GM23338 (cell line): ENCODE measurements around the gene EVC. TPM values are rescaled to one million over a fixed set of nuclear protein-coding genes. Genes with fewer than 3 reads are reported as not detected.

Experiments used
- ATAC-seq: fragments of 200-7000 bp; cut with Tn5 transposase; 3 replicates; pipeline ENCODE4 v1.9.1; 2020
- DNase-seq: peaks from one replicate; pipeline ENCODE4 v3.0.0-alpha.2; 2015; ENCODE audit warnings: low spot score
- H2AFZ ChIP-seq: fragments of 200-600 bp; sonication (generic); 2 replicates; pipeline ENCODE4 v1.8.0; 2016; ENCODE audit warnings: antibody characterized with exemption, mild to moderate bottlenecking, moderate library complexity
- H3F3A ChIP-seq: fragments of 200-600 bp; sonication (generic); replicated peaks from 2 replicates; pipeline ENCODE4 v1.8.0; 2017; ENCODE audit warnings: antibody characterized with exemption, mixed run types, low read depth
- H3K27ac ChIP-seq: fragments of 200-600 bp; sonication (generic); 2 replicates; pipeline ENCODE4 v1.6.1; 2016; ENCODE audit warnings: low read depth
- H3K27me3 ChIP-seq: fragments of 200-600 bp; sonication (generic); 2 replicates; pipeline ENCODE4 v1.8.0; 2016; ENCODE audit warnings: mild to moderate bottlenecking, mixed run types, moderate library complexity; ENCODE audit not compliant: insufficient read depth
- H3K36me3 ChIP-seq: fragments of 200-600 bp; sonication (generic); 2 replicates; pipeline ENCODE4 v1.8.0; 2016; ENCODE audit warnings: mild to moderate bottlenecking; ENCODE audit not compliant: insufficient read depth
- H3K4me1 ChIP-seq: fragments of 200-600 bp; sonication (generic); 2 replicates; pipeline ENCODE4 v1.8.0; 2016; ENCODE audit warnings: mild to moderate bottlenecking, moderate library complexity; ENCODE audit not compliant: insufficient read depth
- H3K4me2 ChIP-seq: fragments of 200-600 bp; sonication (generic); 2 replicates; pipeline ENCODE4 v1.7.1; 2017; ENCODE audit warnings: mixed run types
- H3K4me3 ChIP-seq: fragments of 200-600 bp; sonication (generic); 2 replicates; pipeline ENCODE4 v1.6.1; 2016; ENCODE audit warnings: mixed run types
- H3K79me2 ChIP-seq: fragments of 200-600 bp; sonication (generic); replicated peaks from 2 replicates; pipeline ENCODE4 v1.8.0; 2017; ENCODE audit warnings: mild to moderate bottlenecking; ENCODE audit not compliant: insufficient read depth
- H3K9me2 ChIP-seq: fragments of 200-600 bp; sonication (generic); 2 replicates; pipeline ENCODE4 v1.8.0; 2017; ENCODE audit not compliant: insufficient read depth
- H4K20me1 ChIP-seq: fragments of 200-600 bp; sonication (generic); replicated peaks from 2 replicates; pipeline ENCODE4 v1.8.0; 2017; ENCODE audit warnings: mild to moderate bottlenecking; ENCODE audit not compliant: insufficient read depth
- H3K27ac Mint-ChIP-seq: 2 replicates; pipeline ENCODE4 v1.8.0; 2020; ENCODE audit warnings: inconsistent platforms, mild to moderate bottlenecking, moderate library complexity, mixed read lengths
- H3K27me3 Mint-ChIP-seq: 3 replicates; pipeline ENCODE4 v1.8.0; 2022; ENCODE audit warnings: low read depth, mild to moderate bottlenecking, moderate library complexity, mixed read lengths, inconsistent platforms; ENCODE audit not compliant: insufficient read depth, poor library complexity
- H3K36me3 Mint-ChIP-seq: 3 replicates; pipeline ENCODE4 v1.8.0; 2021; ENCODE audit warnings: low read depth, mild to moderate bottlenecking, inconsistent platforms, moderate library complexity, mixed read lengths
- H3K4me1 Mint-ChIP-seq: 3 replicates; pipeline ENCODE4 v1.8.0; 2020; ENCODE audit warnings: mild to moderate bottlenecking, inconsistent platforms, mixed read lengths
- H3K4me3 Mint-ChIP-seq: 3 replicates; pipeline ENCODE4 v1.8.0; 2021; ENCODE audit warnings: moderate library complexity, mild to moderate bottlenecking, inconsistent platforms, mixed read lengths
- H3K9me3 Mint-ChIP-seq: 3 replicates; pipeline ENCODE4 v1.8.0; 2020; ENCODE audit warnings: moderate library complexity, mild to moderate bottlenecking, inconsistent platforms, mixed read lengths
- EZH2phosphoT487 ChIP-seq: fragments of 200-600 bp; sonication (generic); IDR thresholded peaks from one replicate; pipeline ENCODE4 v1.8.1; 2018; ENCODE audit warnings: antibody characterized with exemption; ENCODE audit not compliant: unreplicated experiment
- ZNF114 ChIP-seq: fragments of 250-450 bp; sonication (Bioruptor Pico); IDR thresholded peaks from 2 replicates; pipeline ENCODE4 v1.5.0; 2020; ENCODE audit warnings: mild to moderate bottlenecking, moderate library complexity
- polyA plus RNA-seq: library from polyadenylated mRNA; unstranded; fragments of >200 nt; fragmentation: Nextera tagmentation; extraction: Ambion mirVana; gene quantifications from 2 replicates; pipeline ENCODE4 v1.2.1, GENCODE V29; 2016
- total RNA-seq: library from RNA; depleted of rRNA; stranded (reverse); fragments of >200 nt; shearing (Covaris generic); gene quantifications from 2 replicates; pipeline ENCODE4 v1.2.3, GENCODE V29; 2014
- TF ChIP-seq, protein P1 (sequence below): IDR thresholded peaks from 2 replicates; pipeline ENCODE4 v1.6.1; 2016; ENCODE audit warnings: antibody characterized with exemption
- TF ChIP-seq, protein P2 (sequence below), 2 experiments: fragments of 200-600 bp in 1 of 2; sonication (generic) in 1 of 2; conservative IDR thresholded peaks; 2 replicates each; pipeline versions ENCODE4 v1.5.1 to v1.6.1; 2016 to 2017; ENCODE audit warnings: antibody characterized with exemption in 2 of 2, low read depth in 2 of 2, mild to moderate bottlenecking in 2 of 2, moderate library complexity in 1 of 2
- TF ChIP-seq, protein P3 (sequence below): IDR thresholded peaks from one replicate; pipeline ENCODE4 v1.6.1; 2018; ENCODE audit warnings: antibody characterized with exemption; ENCODE audit not compliant: unreplicated experiment
- TF ChIP-seq, protein P4 (sequence below): fragments of 250-450 bp; sonication (Bioruptor Pico); IDR thresholded peaks from 2 replicates; pipeline ENCODE4 v1.5.0; 2020; ENCODE audit warnings: mild to moderate bottlenecking, moderate library complexity

The EVC gene
- total and polyA plus RNA-seq, 2 experiments from 2014 or later: 1.7 to 12.8 TPM

DNA sequence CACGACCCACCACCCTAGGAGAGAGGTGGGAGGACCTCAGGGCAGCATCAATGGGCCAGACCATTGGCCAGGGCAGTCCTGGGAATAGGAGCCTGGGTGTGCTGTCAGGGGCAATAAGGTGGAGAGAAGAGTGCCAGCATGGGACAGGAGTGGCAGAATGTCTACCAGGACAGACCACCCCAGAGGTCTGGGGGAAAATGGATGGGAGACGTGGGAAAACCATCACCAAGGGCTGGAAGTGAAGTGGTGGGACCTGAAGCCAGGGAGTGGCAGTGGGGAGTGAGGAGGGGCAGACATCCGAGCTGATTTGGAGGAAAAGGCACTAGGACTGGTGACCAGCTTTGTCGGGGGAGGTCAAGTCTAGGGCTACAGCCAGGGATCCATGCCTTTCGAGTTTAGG lies 3.6 kb upstream of the EVC start:
- H3K36me3 Mint-ChIP-seq: peaks cover 24% of the 10 kb centered on the region
- DNase-seq: no peak

More for the DNA sequence above, 3.6 kb upstream of the EVC start:
- H3K4me1 Mint-ChIP-seq: peaks cover 22% of the 10 kb centered on the region
- Histone ChIP-seq H3K4me1 (peaks cover 8% of the 10 kb centered on the region; the same call in 1 of the 2 replicates), H3K4me2 (peak overlapping the region; percentile 88), H4K20me1 (no peaks in the 10 kb centered on the region; the same call in 1 of the 2 replicates), H3K79me2 (0 out of 2 replicates have a peak, but pooled peaks cover 5% of the 10 kb centered on the region), H3K27me3 (peaks cover 21% of the 10 kb centered on the region), H3F3A (no peaks in the 10 kb centered on the region), H3K27ac (no peak overlapping the region), H2AFZ (no peak overlapping the region), H3K36me3 (no peaks in the 10 kb centered on the region; the same call in 1 of the 2 replicates), H3K4me3 (peak overlapping the region; percentile 76), H3K9me2 (no peaks in the 10 kb centered on the region)
- peaks cover 31% of the 10 kb centered on the region for H3K27me3 Mint-ChIP-seq
- H3K27ac Mint-ChIP-seq: no peak overlapping the region
- peak overlapping the region; percentile 69 for H3K4me3 Mint-ChIP-seq
- no peak for ATAC-seq
- TF ChIP-seq EZH2phosphoT487: no peak
- TF ChIP-seq, protein P1, sequence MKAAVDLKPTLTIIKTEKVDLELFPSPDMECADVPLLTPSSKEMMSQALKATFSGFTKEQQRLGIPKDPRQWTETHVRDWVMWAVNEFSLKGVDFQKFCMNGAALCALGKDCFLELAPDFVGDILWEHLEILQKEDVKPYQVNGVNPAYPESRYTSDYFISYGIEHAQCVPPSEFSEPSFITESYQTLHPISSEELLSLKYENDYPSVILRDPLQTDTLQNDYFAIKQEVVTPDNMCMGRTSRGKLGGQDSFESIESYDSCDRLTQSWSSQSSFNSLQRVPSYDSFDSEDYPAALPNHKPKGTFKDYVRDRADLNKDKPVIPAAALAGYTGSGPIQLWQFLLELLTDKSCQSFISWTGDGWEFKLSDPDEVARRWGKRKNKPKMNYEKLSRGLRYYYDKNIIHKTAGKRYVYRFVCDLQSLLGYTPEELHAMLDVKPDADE: no peak
- TF ChIP-seq, protein P2, sequence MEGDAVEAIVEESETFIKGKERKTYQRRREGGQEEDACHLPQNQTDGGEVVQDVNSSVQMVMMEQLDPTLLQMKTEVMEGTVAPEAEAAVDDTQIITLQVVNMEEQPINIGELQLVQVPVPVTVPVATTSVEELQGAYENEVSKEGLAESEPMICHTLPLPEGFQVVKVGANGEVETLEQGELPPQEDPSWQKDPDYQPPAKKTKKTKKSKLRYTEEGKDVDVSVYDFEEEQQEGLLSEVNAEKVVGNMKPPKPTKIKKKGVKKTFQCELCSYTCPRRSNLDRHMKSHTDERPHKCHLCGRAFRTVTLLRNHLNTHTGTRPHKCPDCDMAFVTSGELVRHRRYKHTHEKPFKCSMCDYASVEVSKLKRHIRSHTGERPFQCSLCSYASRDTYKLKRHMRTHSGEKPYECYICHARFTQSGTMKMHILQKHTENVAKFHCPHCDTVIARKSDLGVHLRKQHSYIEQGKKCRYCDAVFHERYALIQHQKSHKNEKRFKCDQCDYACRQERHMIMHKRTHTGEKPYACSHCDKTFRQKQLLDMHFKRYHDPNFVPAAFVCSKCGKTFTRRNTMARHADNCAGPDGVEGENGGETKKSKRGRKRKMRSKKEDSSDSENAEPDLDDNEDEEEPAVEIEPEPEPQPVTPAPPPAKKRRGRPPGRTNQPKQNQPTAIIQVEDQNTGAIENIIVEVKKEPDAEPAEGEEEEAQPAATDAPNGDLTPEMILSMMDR (conservative IDR thresholded peaks at IDR 0.05; ENCODE audit: low read depth in 2 of 2): no peak
- TF ChIP-seq, protein P3, sequence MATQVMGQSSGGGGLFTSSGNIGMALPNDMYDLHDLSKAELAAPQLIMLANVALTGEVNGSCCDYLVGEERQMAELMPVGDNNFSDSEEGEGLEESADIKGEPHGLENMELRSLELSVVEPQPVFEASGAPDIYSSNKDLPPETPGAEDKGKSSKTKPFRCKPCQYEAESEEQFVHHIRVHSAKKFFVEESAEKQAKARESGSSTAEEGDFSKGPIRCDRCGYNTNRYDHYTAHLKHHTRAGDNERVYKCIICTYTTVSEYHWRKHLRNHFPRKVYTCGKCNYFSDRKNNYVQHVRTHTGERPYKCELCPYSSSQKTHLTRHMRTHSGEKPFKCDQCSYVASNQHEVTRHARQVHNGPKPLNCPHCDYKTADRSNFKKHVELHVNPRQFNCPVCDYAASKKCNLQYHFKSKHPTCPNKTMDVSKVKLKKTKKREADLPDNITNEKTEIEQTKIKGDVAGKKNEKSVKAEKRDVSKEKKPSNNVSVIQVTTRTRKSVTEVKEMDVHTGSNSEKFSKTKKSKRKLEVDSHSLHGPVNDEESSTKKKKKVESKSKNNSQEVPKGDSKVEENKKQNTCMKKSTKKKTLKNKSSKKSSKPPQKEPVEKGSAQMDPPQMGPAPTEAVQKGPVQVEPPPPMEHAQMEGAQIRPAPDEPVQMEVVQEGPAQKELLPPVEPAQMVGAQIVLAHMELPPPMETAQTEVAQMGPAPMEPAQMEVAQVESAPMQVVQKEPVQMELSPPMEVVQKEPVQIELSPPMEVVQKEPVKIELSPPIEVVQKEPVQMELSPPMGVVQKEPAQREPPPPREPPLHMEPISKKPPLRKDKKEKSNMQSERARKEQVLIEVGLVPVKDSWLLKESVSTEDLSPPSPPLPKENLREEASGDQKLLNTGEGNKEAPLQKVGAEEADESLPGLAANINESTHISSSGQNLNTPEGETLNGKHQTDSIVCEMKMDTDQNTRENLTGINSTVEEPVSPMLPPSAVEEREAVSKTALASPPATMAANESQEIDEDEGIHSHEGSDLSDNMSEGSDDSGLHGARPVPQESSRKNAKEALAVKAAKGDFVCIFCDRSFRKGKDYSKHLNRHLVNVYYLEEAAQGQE: no peak
- no peak for TF ChIP-seq ZNF114 (CRISPR knock-in tag)
- TF ChIP-seq, protein P4, sequence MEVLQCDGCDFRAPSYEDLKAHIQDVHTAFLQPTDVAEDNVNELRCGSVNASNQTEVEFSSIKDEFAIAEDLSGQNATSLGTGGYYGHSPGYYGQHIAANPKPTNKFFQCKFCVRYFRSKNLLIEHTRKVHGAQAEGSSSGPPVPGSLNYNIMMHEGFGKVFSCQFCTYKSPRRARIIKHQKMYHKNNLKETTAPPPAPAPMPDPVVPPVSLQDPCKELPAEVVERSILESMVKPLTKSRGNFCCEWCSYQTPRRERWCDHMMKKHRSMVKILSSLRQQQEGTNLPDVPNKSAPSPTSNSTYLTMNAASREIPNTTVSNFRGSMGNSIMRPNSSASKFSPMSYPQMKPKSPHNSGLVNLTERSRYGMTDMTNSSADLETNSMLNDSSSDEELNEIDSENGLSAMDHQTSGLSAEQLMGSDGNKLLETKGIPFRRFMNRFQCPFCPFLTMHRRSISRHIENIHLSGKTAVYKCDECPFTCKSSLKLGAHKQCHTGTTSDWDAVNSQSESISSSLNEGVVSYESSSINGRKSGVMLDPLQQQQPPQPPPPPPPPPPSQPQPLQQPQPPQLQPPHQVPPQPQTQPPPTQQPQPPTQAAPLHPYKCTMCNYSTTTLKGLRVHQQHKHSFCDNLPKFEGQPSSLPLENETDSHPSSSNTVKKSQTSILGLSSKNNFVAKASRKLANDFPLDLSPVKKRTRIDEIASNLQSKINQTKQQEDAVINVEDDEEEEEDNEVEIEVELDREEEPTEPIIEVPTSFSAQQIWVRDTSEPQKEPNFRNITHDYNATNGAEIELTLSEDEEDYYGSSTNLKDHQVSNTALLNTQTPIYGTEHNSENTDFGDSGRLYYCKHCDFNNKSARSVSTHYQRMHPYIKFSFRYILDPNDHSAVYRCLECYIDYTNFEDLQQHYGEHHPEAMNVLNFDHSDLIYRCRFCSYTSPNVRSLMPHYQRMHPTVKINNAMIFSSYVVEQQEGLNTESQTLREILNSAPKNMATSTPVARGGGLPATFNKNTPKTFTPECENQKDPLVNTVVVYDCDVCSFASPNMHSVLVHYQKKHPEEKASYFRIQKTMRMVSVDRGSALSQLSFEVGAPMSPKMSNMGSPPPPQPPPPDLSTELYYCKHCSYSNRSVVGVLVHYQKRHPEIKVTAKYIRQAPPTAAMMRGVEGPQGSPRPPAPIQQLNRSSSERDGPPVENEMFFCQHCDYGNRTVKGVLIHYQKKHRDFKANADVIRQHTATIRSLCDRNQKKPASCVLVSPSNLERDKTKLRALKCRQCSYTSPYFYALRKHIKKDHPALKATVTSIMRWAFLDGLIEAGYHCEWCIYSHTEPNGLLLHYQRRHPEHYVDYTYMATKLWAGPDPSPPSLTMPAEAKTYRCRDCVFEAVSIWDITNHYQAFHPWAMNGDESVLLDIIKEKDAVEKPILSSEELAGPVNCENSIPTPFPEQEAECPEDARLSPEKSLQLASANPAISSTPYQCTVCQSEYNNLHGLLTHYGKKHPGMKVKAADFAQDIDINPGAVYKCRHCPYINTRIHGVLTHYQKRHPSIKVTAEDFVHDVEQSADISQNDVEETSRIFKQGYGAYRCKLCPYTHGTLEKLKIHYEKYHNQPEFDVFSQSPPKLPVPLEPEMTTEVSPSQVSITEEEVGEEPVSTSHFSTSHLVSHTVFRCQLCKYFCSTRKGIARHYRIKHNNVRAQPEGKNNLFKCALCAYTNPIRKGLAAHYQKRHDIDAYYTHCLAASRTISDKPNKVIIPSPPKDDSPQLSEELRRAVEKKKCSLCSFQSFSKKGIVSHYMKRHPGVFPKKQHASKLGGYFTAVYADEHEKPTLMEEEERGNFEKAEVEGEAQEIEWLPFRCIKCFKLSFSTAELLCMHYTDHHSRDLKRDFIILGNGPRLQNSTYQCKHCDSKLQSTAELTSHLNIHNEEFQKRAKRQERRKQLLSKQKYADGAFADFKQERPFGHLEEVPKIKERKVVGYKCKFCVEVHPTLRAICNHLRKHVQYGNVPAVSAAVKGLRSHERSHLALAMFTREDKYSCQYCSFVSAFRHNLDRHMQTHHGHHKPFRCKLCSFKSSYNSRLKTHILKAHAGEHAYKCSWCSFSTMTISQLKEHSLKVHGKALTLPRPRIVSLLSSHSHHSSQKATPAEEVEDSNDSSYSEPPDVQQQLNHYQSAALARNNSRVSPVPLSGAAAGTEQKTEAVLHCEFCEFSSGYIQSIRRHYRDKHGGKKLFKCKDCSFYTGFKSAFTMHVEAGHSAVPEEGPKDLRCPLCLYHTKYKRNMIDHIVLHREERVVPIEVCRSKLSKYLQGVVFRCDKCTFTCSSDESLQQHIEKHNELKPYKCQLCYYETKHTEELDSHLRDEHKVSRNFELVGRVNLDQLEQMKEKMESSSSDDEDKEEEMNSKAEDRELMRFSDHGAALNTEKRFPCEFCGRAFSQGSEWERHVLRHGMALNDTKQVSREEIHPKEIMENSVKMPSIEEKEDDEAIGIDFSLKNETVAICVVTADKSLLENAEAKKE (CRISPR knock-in tag): no peak
- peaks cover 22% of the 10 kb centered on the region for H3K9me3 Mint-ChIP-seq
